DND-41 (cell line): ENCODE measurements around the gene CLIC1.

Experiments used
- ATAC-seq: fragments of 200-7000 bp; cut with Tn5 transposase; 3 replicates; pipeline ENCODE4 v1.9.1; 2021; ENCODE audit warnings: low read depth; ENCODE audit not compliant: insufficient read depth
- DNase-seq: peaks from one replicate; pipeline ENCODE4 v3.0.0-alpha.2; 2020
- H2AFZ ChIP-seq: 2 replicates; pipeline ENCODE4 v1.6.0; 2012; ENCODE audit warnings: low read depth, low read length
- H3K27ac ChIP-seq: 2 replicates; pipeline ENCODE4 v1.5.1; 2012; ENCODE audit warnings: low read length, inconsistent platforms
- H3K27me3 ChIP-seq: fragments of 200-600 bp; sonication (generic); 2 replicates; pipeline ENCODE4 v1.6.0; 2012; ENCODE audit warnings: low read length, mild to moderate bottlenecking, inconsistent platforms; ENCODE audit not compliant: insufficient read depth, poor library complexity
- H3K36me3 ChIP-seq: 2 replicates; pipeline ENCODE4 v1.5.1; 2012; ENCODE audit warnings: low read length, inconsistent platforms; ENCODE audit not compliant: insufficient read depth
- H3K4me1 ChIP-seq: 2 replicates; pipeline ENCODE4 v1.5.1; 2012; ENCODE audit warnings: mild to moderate bottlenecking, low read length; ENCODE audit not compliant: insufficient read depth
- H3K4me2 ChIP-seq: 2 replicates; pipeline ENCODE4 v1.6.0; 2012; ENCODE audit warnings: mild to moderate bottlenecking, moderate library complexity, low read length, inconsistent platforms; ENCODE audit not compliant: insufficient read depth
- H3K4me3 ChIP-seq, 2 experiments: fragments of 200-600 bp in 1 of 2; shearing (Covaris generic) in 1 of 2; 2 replicates each; pipeline ENCODE4 v1.5.1; 2012 to 2016; ENCODE audit warnings: inconsistent platforms in 2 of 2, low read length in 2 of 2, mild to moderate bottlenecking in 2 of 2, low read depth in 1 of 2, moderate library complexity in 1 of 2
- H3K79me2 ChIP-seq: 2 replicates; pipeline ENCODE4 v1.6.0; 2012; ENCODE audit warnings: low read length, inconsistent platforms; ENCODE audit not compliant: insufficient read depth
- H3K9ac ChIP-seq: 2 replicates; pipeline ENCODE4 v1.6.0; 2012; ENCODE audit warnings: low read depth, mild to moderate bottlenecking, inconsistent platforms, low read length, moderate library complexity
- H3K9me3 ChIP-seq: 2 replicates; pipeline ENCODE4 v1.5.1; 2012; ENCODE audit warnings: low read length, moderate library complexity, mild to moderate bottlenecking, inconsistent platforms; ENCODE audit not compliant: insufficient read depth, severe bottlenecking
- H4K20me1 ChIP-seq: 2 replicates; pipeline ENCODE4 v1.6.0; 2012; ENCODE audit warnings: low read length; ENCODE audit not compliant: insufficient read depth
- CTCF ChIP-seq: IDR thresholded peaks from 2 replicates; pipeline ENCODE4 v1.5.1; 2012; ENCODE audit warnings: borderline replicate concordance, low read length, moderate library complexity, mild to moderate bottlenecking; ENCODE audit not compliant: poor library complexity, severe bottlenecking; ENCODE audit errors: extremely low read depth
- EZH2 ChIP-seq: IDR thresholded peaks from 3 replicates; pipeline ENCODE4 v1.6.1; 2012; ENCODE audit warnings: borderline replicate concordance, low read depth, mild to moderate bottlenecking, moderate library complexity, low read length, inconsistent platforms; ENCODE audit not compliant: severe bottlenecking

CLIC1 gene

DNA sequence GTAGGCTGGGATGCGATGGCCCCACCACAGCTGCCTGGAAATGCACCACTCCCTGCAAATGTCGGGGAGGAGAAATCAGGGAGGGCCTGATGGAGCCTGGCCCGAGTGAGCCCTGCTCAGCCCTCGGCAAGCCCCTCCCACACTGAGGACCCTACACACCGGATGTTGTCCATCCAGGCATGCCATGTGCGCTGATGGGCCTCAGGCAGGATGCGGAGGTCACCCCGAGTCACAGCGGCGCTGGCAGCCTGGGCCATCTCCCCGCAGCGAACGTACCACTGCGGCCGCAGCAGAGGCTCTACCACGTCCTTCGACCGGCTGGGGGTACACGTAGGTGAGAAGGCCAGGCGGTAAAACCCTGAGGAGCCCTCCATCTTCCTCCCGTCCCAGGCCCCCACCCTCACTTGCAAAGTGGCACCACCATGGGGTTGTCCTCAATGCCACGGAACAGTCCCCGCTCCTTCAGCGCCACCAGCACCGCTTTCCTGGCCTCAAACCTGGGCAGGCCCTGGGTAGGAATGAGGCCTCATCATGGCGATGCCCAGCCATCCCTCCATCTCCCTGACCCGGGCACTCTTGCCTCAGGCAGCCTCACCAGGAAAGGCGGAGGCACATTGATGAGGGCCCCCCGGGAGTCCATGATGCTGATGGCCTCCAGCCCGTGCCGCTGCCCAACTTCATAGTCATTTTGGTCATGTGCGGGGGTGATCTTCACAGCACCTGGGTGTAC, 46.0 kb upstream of the CLIC1 start:
- peaks cover 8% of the 10 kb centered on the region for H4K20me1 ChIP-seq
- no peaks in the 10 kb centered on the region for H3K27me3 ChIP-seq
- peaks cover 93% of the 10 kb centered on the region for H3K36me3 ChIP-seq
- no peaks in the 10 kb centered on the region for H3K4me1 ChIP-seq
- H3K4me2 ChIP-seq, result no peak overlapping the region
- no peak for ATAC-seq
- no peak for DNase-seq
- no peaks in the 10 kb centered on the region for H3K9me3 ChIP-seq
- H2AFZ ChIP-seq, result no peak overlapping the region
- no peak overlapping the region for H3K4me3 ChIP-seq
- no peak for TF ChIP-seq EZH2
- TF ChIP-seq CTCF, result no peak
- H3K27ac ChIP-seq, result no peak overlapping the region
- H3K9ac ChIP-seq, result no peak overlapping the region
- no peaks in the 10 kb centered on the region for H3K79me2 ChIP-seq

DNA sequence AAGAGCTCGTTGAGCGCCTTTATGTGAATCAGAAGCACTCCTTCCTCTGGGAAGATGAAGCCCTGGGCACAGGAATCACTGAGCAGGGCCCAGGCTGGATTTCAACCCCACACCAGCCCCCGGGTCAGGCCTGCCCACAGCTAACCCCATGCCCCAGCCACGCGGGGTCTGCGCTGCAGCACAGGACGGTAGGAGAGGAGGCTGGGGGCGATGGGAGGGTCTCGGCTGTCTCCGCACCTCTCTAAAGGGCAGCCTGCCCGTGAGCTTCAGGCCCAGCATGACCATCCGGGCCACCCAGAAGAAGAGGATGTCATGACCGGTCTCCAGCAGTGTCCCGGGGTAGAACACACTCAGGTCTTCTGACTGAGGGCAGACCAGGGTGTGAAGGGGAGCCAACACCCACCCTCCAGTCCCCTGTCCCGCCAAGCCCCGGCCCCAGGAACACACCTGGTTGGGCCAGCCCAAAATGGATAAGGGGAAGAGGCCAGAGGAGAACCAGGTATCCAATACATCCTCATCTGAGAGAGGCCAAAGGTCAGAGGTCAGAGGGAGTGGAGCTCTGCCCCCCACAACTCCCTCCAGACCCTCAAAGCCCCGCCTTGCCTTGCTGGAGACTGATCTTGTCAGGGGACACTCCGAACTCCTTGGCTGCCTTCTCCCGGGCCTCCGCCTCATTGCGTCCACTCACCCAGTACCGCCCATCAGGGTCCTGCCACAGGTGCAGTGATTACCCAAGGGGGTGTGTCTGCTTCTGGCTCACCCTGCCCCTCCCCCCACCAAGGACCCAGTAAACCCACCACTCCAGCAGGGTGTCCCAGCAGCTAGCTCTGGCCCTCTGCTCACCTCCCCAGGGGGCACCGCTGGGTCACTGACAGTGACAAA, 45.2 kb upstream of the CLIC1 start:
- H3K4me2 ChIP-seq, result no peak overlapping the region
- no peaks in the 10 kb centered on the region for H3K9me3 ChIP-seq
- H3K9ac ChIP-seq, result no peak overlapping the region
- H4K20me1 ChIP-seq, result peaks cover 8% of the 10 kb centered on the region
- no peaks in the 10 kb centered on the region for H3K79me2 ChIP-seq
- H3K4me3 ChIP-seq, result no peak overlapping the region
- no peak for TF ChIP-seq CTCF
- TF ChIP-seq EZH2, result no peak
- no peaks in the 10 kb centered on the region for H3K4me1 ChIP-seq
- H2AFZ ChIP-seq, result no peak overlapping the region
- H3K27ac ChIP-seq, result no peak overlapping the region
- DNase-seq (no peak), ATAC-seq (no peak)
- no peaks in the 10 kb centered on the region for H3K27me3 ChIP-seq
- H3K36me3 ChIP-seq, result peaks cover 86% of the 10 kb centered on the region

DNA sequence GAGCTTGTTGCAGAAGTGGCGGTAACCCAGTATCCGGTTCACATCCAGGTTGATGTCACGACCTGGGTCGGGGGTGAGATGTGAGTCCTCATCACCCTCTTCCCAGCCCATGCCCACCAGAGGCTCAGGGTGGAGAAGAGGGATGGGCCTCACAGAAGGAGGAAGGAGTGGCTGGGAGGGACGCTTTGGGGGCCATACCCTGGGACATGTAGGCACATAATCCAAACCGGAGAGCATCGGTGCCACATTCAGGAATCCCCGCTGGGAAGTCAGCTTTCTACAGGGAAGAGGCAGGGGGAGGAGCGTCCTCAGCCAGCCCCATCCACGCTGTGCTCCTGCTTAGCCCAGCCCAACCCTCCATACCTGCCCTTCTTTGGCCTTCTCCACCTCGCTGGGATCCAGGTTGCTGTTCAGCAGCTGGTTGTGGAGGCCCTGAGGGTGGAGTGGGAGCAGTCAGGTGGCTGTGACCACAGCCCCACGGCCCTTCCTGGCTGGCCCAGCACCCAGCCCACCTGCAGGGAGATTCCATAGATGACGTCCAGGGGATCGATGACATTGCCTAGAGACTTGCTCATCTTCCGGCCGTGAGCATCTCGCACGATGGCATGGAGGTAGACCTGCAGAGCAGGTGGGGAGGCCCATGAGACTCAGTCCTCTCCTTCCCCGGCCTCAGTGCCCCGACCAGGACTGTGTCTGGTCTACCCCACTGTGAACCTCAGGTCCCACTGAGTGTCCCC, 44.3 kb upstream of the CLIC1 start:
- H3K4me1 ChIP-seq, result no peaks in the 10 kb centered on the region
- no peak overlapping the region for H3K4me2 ChIP-seq
- no peak for DNase-seq
- no peak for TF ChIP-seq CTCF
- no peak for TF ChIP-seq EZH2
- no peak overlapping the region for H2AFZ ChIP-seq
- H3K9me3 ChIP-seq, result no peaks in the 10 kb centered on the region
- H3K9ac ChIP-seq, result no peak overlapping the region
- H3K36me3 ChIP-seq, result peaks cover 81% of the 10 kb centered on the region
- H4K20me1 ChIP-seq, result peaks cover 8% of the 10 kb centered on the region
- no peak overlapping the region for H3K4me3 ChIP-seq
- no peaks in the 10 kb centered on the region for H3K27me3 ChIP-seq
- ATAC-seq, result no peak
- no peak overlapping the region for H3K27ac ChIP-seq
- H3K79me2 ChIP-seq, result no peaks in the 10 kb centered on the region
